T-helper 1 cell treated with Interleukin-12 subunit alpha and Interleukin-12 subunit beta and Interleukin-4 antibody, amounts not matched to agents 30 μg/mL and 1 μg/mL, for 36 hours (primary cell): ENCODE data around the gene TUG1.
A peak's percentile ranks its signal among the peaks of the same experiment; 100 is the strongest.

Experiments used
- H3K27ac Mint-ChIP-seq: one replicate; pipeline ENCODE4 v1.8.0; 2021; ENCODE audit warnings: mild to moderate bottlenecking, mixed read lengths
- H3K27me3 Mint-ChIP-seq: one replicate; pipeline ENCODE4 v1.8.0; 2021; ENCODE audit warnings: low read depth, mixed read lengths
- H3K36me3 Mint-ChIP-seq: one replicate; pipeline ENCODE4 v1.8.0; 2021; ENCODE audit warnings: low read depth, mixed read lengths
- H3K4me1 Mint-ChIP-seq: one replicate; pipeline ENCODE4 v1.8.0; 2021; ENCODE audit warnings: low read depth, mixed read lengths
- H3K4me3 Mint-ChIP-seq: one replicate; pipeline ENCODE4 v1.8.0; 2021; ENCODE audit warnings: mild to moderate bottlenecking, moderate library complexity, mixed read lengths
- H3K9me3 Mint-ChIP-seq: one replicate; pipeline ENCODE4 v1.8.0; 2021; ENCODE audit warnings: mixed read lengths

Gene TUG1

GRCh38 chr22:30940685-30941362, 28.2 kb upstream of the TUG1 start:
- Mint-ChIP-seq H3K27me3 (no peaks in the 10 kb centered on the region), H3K4me3 (peak overlapping the region; percentile 78), H3K36me3 (peaks cover 66% of the 10 kb centered on the region), H3K4me1 (peaks cover 50% of the 10 kb centered on the region), H3K9me3 (no peaks in the 10 kb centered on the region), H3K27ac (peak overlapping the region; percentile 81)

- Mint-ChIP-seq H3K4me1 (peaks cover 54% of the 10 kb centered on the region), H3K4me3 (peak overlapping the region; percentile 78), H3K9me3 (no peaks in the 10 kb centered on the region), H3K36me3 (peaks cover 66% of the 10 kb centered on the region), H3K27ac (peak overlapping the region; percentile 81), H3K27me3 (no peaks in the 10 kb centered on the region)
Observed at GRCh38 chr22:30941363-30941740, 27.7 kb upstream of the TUG1 start.

GRCh38 chr22:30943368-30943767, 25.7 kb upstream of the TUG1 start:
- Mint-ChIP-seq H3K36me3 (peaks cover 55% of the 10 kb centered on the region), H3K27ac (peak overlapping the region; percentile 58), H3K4me1 (peaks cover 54% of the 10 kb centered on the region), H3K27me3 (no peaks in the 10 kb centered on the region), H3K4me3 (peak overlapping the region; percentile 43), H3K9me3 (no peaks in the 10 kb centered on the region)

DNA sequence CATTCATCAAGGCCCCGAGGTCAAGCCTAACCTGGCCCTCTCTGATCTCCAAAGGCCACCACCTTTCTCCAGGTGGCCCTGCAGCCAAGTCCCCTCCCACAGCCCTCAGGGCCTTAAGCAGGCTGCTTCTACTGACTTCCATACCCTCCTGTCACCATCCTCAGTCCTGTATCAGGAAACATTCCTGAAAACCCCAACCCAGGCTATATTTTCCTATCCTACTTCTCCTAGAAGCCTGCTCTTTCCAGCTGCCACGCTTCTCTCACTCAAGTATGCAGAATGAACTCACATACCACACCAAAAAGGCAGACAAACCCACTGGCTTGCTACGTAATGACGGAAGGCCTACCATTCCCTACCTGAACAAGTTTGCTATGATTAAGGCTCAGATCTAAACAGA, 24.1 kb upstream of the TUG1 start:
- Mint-ChIP-seq H3K4me3 (no peak overlapping the region), H3K9me3 (no peaks in the 10 kb centered on the region), H3K4me1 (peaks cover 53% of the 10 kb centered on the region), H3K27me3 (no peaks in the 10 kb centered on the region), H3K27ac (no peak overlapping the region), H3K36me3 (peaks cover 56% of the 10 kb centered on the region)

GRCh38 chr22:30945653-30946052, 23.4 kb upstream of the TUG1 start:
- Mint-ChIP-seq H3K27me3 (no peaks in the 10 kb centered on the region), H3K36me3 (peaks cover 58% of the 10 kb centered on the region), H3K27ac (no peak overlapping the region), H3K4me1 (peaks cover 46% of the 10 kb centered on the region), H3K9me3 (no peaks in the 10 kb centered on the region), H3K4me3 (no peak overlapping the region)

- Mint-ChIP-seq H3K27ac (peak overlapping the region; percentile 37), H3K4me3 (no peak overlapping the region), H3K4me1 (peaks cover 40% of the 10 kb centered on the region), H3K36me3 (peaks cover 54% of the 10 kb centered on the region), H3K9me3 (no peaks in the 10 kb centered on the region), H3K27me3 (no peaks in the 10 kb centered on the region)
Observed at GRCh38 chr22:30946354-30946753, 22.7 kb upstream of the TUG1 start.

- Mint-ChIP-seq H3K27ac (no peak overlapping the region), H3K4me3 (no peak overlapping the region), H3K9me3 (no peaks in the 10 kb centered on the region), H3K4me1 (peaks cover 38% of the 10 kb centered on the region), H3K36me3 (peaks cover 50% of the 10 kb centered on the region), H3K27me3 (no peaks in the 10 kb centered on the region)
Observed at GRCh38 chr22:30947173-30947815, 21.8 kb upstream of the TUG1 start.

DNA sequence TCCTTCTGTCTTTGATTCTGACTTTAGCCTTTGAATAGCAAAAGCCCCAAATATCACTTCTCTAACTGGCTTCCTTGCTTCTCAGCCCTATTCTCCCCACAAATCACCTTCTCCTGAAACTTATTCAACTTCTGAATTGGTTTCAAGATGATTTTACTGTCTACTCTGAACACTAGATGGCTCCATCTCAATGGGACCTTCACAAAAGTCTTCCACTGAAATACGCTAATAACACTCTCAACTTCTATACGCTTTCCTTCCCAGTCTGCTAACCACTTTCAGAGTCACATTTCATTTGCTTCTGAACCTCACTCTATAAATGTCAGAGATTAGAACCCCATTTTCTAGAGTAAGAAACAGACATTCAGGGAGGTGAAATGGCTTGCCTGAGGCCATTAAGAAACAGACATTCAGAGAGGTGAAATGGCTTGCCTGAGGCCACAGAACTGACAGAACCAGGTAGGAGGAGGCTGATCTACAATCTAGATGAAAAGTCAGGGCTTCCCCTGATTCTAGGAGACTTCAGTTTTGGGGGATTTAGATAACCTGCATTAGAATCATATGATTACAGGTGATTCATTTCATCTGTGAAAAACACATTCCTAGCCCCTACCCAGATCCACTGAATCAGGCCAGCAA, 21.1 kb upstream of the TUG1 start:
- Mint-ChIP-seq H3K9me3 (no peaks in the 10 kb centered on the region), H3K27ac (no peak overlapping the region), H3K27me3 (no peaks in the 10 kb centered on the region), H3K4me3 (no peak overlapping the region), H3K36me3 (peaks cover 56% of the 10 kb centered on the region), H3K4me1 (peaks cover 40% of the 10 kb centered on the region)

- H3K4me3 Mint-ChIP-seq = no peak overlapping the region
- no peak overlapping the region for H3K27ac Mint-ChIP-seq
- H3K9me3 Mint-ChIP-seq = no peaks in the 10 kb centered on the region
- peaks cover 34% of the 10 kb centered on the region for H3K4me1 Mint-ChIP-seq
- H3K36me3 Mint-ChIP-seq = peaks cover 55% of the 10 kb centered on the region
- no peaks in the 10 kb centered on the region for H3K27me3 Mint-ChIP-seq
Observed at GRCh38 chr22:30948930-30949342, 20.1 kb upstream of the TUG1 start.

DNA sequence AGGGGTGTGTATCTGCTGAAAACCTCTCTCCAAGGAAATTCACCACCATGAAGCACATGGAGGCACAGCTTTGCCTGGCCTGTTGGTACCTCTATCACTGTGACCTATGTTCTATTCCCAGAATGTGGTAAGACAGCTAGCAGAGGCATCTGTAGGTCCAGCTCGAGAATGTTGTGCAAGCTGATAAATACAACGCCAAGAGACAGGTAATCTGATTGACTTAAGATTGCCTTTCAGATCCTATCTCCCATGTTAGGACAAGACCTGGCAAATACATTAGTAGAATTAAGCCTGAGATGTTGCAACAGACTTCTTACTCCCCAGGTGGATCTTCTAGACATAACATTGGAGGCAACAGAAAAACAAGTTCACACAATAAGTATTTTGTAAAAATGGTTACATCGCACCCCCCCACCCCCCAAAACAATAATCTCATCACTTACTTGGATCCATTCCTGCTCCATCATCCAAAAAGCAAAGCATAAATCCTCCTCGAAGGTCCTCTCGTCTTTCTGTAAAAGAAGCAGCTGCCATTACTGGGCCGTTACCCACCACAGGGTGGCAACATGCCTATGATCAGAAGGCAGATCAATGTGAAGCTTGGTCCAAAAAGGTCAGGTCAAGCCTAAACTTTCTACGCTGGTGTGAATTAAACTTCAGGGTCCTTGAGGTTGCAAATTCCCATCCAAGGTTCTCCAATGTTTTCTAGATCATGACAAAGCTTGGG, 19.0 kb upstream of the TUG1 start:
- no peak overlapping the region for H3K4me3 Mint-ChIP-seq
- H3K36me3 Mint-ChIP-seq = peaks cover 46% of the 10 kb centered on the region
- H3K9me3 Mint-ChIP-seq = no peaks in the 10 kb centered on the region
- H3K27ac Mint-ChIP-seq = no peak overlapping the region
- H3K27me3 Mint-ChIP-seq = no peaks in the 10 kb centered on the region
- peaks cover 23% of the 10 kb centered on the region for H3K4me1 Mint-ChIP-seq

DNA sequence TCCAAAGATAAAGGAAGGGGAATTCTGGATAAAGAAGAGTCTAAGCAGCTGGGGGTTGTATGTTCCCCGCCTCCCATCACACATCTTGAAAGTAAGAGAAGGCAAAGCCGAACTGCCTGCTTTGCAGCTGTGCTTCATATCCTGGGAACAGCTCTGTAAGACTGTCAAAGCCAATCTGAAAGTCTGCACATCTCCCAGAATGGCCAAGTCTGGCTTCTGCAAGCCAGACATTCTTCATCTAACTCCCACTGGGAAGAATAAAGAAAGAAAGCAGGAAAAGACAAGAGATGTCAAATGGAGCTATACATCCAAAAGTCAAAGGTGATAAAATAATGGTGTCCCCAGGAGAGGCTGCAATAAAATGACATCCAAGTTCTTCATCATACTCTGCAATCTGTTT, 15.9 kb upstream of the TUG1 start:
- Mint-ChIP-seq H3K4me3 (no peak overlapping the region), H3K9me3 (no peaks in the 10 kb centered on the region), H3K36me3 (peaks cover 38% of the 10 kb centered on the region), H3K27me3 (no peaks in the 10 kb centered on the region), H3K4me1 (peaks cover 18% of the 10 kb centered on the region), H3K27ac (no peak overlapping the region)

DNA sequence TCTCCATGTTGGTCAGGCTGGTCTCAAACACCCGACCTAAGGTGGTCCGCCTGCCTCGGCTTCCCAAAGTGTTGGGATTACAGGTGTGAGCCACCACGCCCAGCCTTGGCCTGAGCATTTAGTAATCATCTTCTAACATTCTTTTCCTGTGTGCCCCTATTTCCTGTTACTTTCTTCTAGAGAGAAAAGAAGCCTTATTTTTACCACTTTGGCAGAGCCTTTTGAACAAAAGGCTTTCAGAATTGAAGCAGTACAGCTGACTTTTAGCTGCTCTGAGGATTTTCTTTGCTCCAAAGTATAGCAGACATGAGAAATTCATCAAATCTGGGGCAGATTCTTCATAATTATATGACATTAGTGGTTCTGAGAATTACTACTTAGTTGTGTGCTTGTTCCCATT, 13.9 kb upstream of the TUG1 start:
- no peaks in the 10 kb centered on the region for H3K27me3 Mint-ChIP-seq
- no peaks in the 10 kb centered on the region for H3K9me3 Mint-ChIP-seq
- peaks cover 20% of the 10 kb centered on the region for H3K4me1 Mint-ChIP-seq
- H3K36me3 Mint-ChIP-seq = peaks cover 28% of the 10 kb centered on the region
- H3K27ac Mint-ChIP-seq = no peak overlapping the region
- no peak overlapping the region for H3K4me3 Mint-ChIP-seq

DNA sequence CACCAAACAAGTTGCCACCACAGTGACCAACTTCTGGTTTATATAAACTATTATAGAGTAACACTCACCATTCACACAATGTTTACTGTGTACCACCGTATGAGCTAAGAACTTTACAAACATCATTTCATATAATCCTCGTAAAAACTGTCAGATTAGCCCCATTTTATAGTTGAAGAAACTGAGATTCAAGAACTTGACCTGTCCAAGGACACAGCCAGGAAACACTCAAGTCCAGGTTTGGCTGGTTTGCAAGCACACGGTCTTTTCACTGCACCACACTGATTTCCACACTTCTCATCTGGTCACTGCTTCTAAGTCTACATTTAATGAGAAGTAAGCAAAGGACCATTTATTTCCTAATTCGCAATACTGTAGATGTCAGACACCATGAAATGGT, 4.2 kb upstream of the TUG1 start:
- no peaks in the 10 kb centered on the region for H3K9me3 Mint-ChIP-seq
- H3K27me3 Mint-ChIP-seq = no peaks in the 10 kb centered on the region
- peaks cover 26% of the 10 kb centered on the region for H3K36me3 Mint-ChIP-seq
- no peak overlapping the region for H3K27ac Mint-ChIP-seq
- H3K4me1 Mint-ChIP-seq = peaks cover 41% of the 10 kb centered on the region
- H3K4me3 Mint-ChIP-seq = no peak overlapping the region

DNA sequence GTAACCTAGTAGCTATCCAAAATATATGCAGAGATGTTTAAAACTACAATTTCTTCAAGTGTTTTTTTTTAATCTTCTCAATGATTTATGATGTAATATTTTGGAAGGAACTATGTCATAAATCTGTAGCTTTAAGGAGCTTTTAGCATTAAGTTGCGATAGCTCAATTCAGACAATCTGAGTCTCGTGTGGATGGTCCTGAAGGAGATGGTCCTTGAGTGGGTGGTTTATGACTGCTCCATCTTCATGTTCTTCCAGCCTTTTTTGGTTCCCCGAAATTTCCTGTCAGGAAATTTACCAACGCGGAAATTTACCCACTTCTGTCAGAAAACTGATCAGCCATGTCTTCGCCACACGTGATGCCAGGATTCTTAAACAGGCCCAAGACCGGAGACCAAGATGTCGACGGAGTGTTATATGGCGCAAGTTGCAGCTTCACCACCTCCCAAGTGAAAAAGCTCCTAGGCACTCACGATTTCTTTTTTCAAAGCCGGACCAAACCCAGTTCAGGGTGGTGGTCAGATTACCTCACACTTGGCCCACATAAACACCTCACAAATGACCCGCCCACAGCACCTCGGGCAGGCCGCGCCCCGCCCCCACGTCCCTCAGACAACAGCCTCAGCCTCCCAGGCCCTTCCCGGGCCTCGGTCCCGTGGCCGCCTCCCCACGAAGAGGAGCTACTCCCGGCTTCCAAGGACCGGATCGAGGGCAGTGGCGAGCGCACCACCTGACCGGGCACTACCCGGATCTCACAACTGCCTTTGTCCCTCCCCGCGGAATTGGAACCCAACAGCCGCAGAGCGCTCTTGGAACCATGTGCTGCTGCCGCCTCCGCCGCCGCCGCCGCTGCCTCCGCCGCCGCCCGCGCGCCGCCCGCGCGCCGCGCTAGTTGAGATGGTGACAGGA, 796 bp upstream of the TUG1 start, which contains the start of gene MORC2:
Gene MORC2, minus strand, starts transcription at position 760 of the 909 bp plus-strand sequence. CDS start 885 bp downstream, outside the sequence.
- Mint-ChIP-seq H3K9me3 (peaks cover 22% of the 10 kb centered on the region), H3K27ac (peak within 1 kb of the TSS; percentile 99), H3K36me3 (peaks cover 52% of the 10 kb centered on the region), H3K4me1 (peaks cover 63% of the 10 kb centered on the region), H3K4me3 (peak within 1 kb of the TSS; percentile 97), H3K27me3 (no peaks in the 10 kb centered on the region)
